Activated CD4-positive, alpha-beta T cell treated with anti-CD3 and anti-CD28 coated beads, Interleukin-2, amount 10 ng/mL, durations not matched to agents 24 days and 14 days (primary cell): ENCODE results near the gene AAR2. TPM values are rescaled to one million over a fixed set of nuclear protein-coding genes. Genes with fewer than 3 reads are reported as not detected.

Experiments
- DNase-seq: peaks from one replicate; pipeline ENCODE4 v3.0.0; 2022
- H3K27ac Mint-ChIP-seq: one replicate; pipeline ENCODE4 v1.8.0; 2022; ENCODE audit warnings: mild to moderate bottlenecking, mixed read lengths
- H3K27me3 Mint-ChIP-seq: one replicate; pipeline ENCODE4 v1.8.0; 2022; ENCODE audit warnings: mixed read lengths
- H3K36me3 Mint-ChIP-seq: one replicate; pipeline ENCODE4 v1.8.0; 2022; ENCODE audit warnings: low read depth, mild to moderate bottlenecking, mixed read lengths
- H3K4me1 Mint-ChIP-seq: one replicate; pipeline ENCODE4 v1.8.0; 2021; ENCODE audit warnings: mixed read lengths
- H3K4me3 Mint-ChIP-seq: one replicate; pipeline ENCODE4 v1.8.0; 2022; ENCODE audit warnings: mild to moderate bottlenecking, moderate library complexity, mixed read lengths
- H3K9me3 Mint-ChIP-seq: one replicate; pipeline ENCODE4 v1.8.0; 2021; ENCODE audit warnings: mixed read lengths
- intact Hi-C: fragments of 100-400 bp; cut with micrococcal nuclease; formaldehyde crosslinking; loops from one replicate; pipeline ENCODE4 v1.15.1; 2023
- total RNA-seq: library from RNA; stranded (reverse); gene quantifications from 2 replicates; pipeline ENCODE4 v1.2.3, GENCODE V29; 2022

Gene AAR2
- total RNA-seq, 1 donor from 2014 or later = 30.7 TPM

GRCh38 chr20:36271639-36272546, 35.6 kb downstream of the AAR2 start:
- intact Hi-C loops = no loop called here
- no peaks in the 10 kb centered on the region for H3K4me1 Mint-ChIP-seq
- no peak overlapping the region for H3K4me3 Mint-ChIP-seq
- H3K27me3 Mint-ChIP-seq = peaks cover 7% of the 10 kb centered on the region
- H3K36me3 Mint-ChIP-seq = no peaks in the 10 kb centered on the region
- no peak for DNase-seq
- no peak overlapping the region for H3K27ac Mint-ChIP-seq
- H3K9me3 Mint-ChIP-seq = no peaks in the 10 kb centered on the region

DNA sequence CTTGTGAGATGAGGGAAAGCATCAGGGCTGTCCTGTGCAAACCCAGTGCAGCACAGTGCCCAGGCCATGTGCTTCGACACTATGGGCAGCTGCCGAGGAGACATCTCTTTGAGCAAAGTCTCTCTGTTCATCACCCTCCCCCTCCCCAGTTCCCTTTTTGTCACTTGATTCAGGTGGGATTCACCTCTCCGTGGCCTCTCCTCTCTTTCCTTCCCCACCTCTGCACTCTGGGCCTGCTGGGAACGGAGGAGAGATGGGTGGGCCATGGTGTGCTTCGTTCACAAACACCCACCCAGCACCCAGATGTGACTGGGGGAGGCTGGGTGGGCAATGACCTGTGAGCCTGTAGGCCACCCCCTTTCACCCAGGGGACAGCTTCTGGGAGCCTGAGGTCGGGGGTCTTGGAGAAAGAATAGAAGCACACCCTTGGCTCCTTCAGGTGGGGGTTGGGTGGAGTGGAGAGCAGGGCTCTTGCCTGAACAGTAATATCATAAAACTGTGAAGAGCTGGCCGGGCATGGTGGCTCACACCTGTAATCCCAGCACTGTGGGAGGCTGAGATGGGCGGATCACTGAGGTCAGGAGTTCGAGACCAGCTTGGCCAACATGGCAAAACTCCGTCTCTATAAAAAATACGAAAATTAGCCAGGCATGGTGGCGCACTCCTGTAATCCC, 36.4 kb downstream of the AAR2 start:
- no peak overlapping the region for H3K4me3 Mint-ChIP-seq
- intact Hi-C loops = loop anchor here (1.0 kb wide), 1 partner anchor 167 kb away; no protein-coding TSS in a partner anchor
- no peak for DNase-seq
- no peak overlapping the region for H3K27ac Mint-ChIP-seq
- H3K9me3 Mint-ChIP-seq = no peaks in the 10 kb centered on the region
- H3K36me3 Mint-ChIP-seq = no peaks in the 10 kb centered on the region
- no peaks in the 10 kb centered on the region for H3K4me1 Mint-ChIP-seq
- peaks cover 7% of the 10 kb centered on the region for H3K27me3 Mint-ChIP-seq

- H3K27ac Mint-ChIP-seq = no peak overlapping the region
- peaks cover 7% of the 10 kb centered on the region for H3K27me3 Mint-ChIP-seq
- intact Hi-C loops = loop anchor here (1.0 kb wide), 1 partner anchor 166 kb away; no protein-coding TSS in a partner anchor
- DNase-seq = no peak
- H3K4me1 Mint-ChIP-seq = no peaks in the 10 kb centered on the region
- no peaks in the 10 kb centered on the region for H3K36me3 Mint-ChIP-seq
- no peaks in the 10 kb centered on the region for H3K9me3 Mint-ChIP-seq
- H3K4me3 Mint-ChIP-seq = no peak overlapping the region
These were observed 37.3 kb downstream of the AAR2 start for GRCh38 chr20:36273414-36274180.

GRCh38 chr20:36274181-36274841, 38.0 kb downstream of the AAR2 start:
- Mint-ChIP-seq H3K4me1 (no peaks in the 10 kb centered on the region), H3K27ac (no peak overlapping the region), H3K9me3 (no peaks in the 10 kb centered on the region), H3K4me3 (no peak overlapping the region), H3K27me3 (peaks cover 7% of the 10 kb centered on the region), H3K36me3 (no peaks in the 10 kb centered on the region)
- DNase-seq = no peak
- intact Hi-C loops = no loop called here

- H3K36me3 Mint-ChIP-seq = no peaks in the 10 kb centered on the region
- H3K4me3 Mint-ChIP-seq = no peak overlapping the region
- H3K9me3 Mint-ChIP-seq = no peaks in the 10 kb centered on the region
- no peaks in the 10 kb centered on the region for H3K4me1 Mint-ChIP-seq
- peaks cover 7% of the 10 kb centered on the region for H3K27me3 Mint-ChIP-seq
- DNase-seq = no peak
- H3K27ac Mint-ChIP-seq = no peak overlapping the region
- intact Hi-C loops = no loop called here
These were observed 38.7 kb downstream of the AAR2 start for GRCh38 chr20:36275011-36275410.

DNA sequence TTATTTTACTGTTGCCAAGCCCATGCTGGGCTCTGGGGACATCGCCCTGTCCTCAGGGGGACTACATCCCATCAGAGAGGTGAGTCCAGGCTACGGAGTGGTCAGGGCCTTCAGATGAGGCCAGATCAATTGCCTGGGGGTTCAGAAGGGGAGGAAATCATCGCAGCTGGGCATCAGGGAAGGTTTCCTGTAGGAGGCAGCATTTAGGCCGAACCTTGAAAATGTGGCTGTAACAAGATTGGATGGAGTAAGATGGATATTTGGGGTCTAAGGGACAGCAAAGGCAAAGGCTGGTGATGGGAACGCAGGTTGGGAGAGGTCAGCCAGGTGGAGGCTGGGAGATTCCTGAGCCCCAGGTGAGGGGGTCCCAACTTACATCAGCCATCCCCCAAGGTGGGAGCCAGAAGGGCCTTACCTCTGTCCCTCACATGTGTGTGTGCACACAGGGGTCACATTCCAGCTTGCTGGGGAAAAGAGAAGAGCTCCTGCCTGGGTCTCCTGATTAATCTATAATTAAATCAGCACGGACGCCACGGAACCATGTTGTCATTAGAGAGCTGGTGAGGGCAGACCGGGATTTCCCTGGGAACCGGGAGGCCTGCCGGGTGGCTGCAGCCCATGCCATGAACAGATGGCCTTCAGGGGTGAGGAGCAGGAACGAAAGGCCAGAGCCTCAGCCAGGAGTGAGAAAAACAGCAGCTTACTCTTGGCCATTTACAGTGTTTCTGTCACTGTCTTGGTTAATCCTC, 39.3 kb downstream of the AAR2 start:
- Mint-ChIP-seq H3K9me3 (no peaks in the 10 kb centered on the region), H3K27ac (no peak overlapping the region), H3K4me1 (no peaks in the 10 kb centered on the region), H3K4me3 (no peak overlapping the region), H3K36me3 (no peaks in the 10 kb centered on the region), H3K27me3 (peaks cover 7% of the 10 kb centered on the region)
- intact Hi-C loops = no loop called here
- DNase-seq = no peak

GRCh38 chr20:36277546-36277945, 41.3 kb downstream of the AAR2 start:
- no peaks in the 10 kb centered on the region for H3K36me3 Mint-ChIP-seq
- no peak overlapping the region for H3K27ac Mint-ChIP-seq
- DNase-seq = no peak
- no peaks in the 10 kb centered on the region for H3K4me1 Mint-ChIP-seq
- H3K27me3 Mint-ChIP-seq = peaks cover 11% of the 10 kb centered on the region
- no peaks in the 10 kb centered on the region for H3K9me3 Mint-ChIP-seq
- intact Hi-C loops = no loop called here
- H3K4me3 Mint-ChIP-seq = no peak overlapping the region

- Mint-ChIP-seq H3K36me3 (no peaks in the 10 kb centered on the region), H3K9me3 (no peaks in the 10 kb centered on the region), H3K27ac (no peak overlapping the region), H3K4me1 (no peaks in the 10 kb centered on the region), H3K27me3 (peaks cover 14% of the 10 kb centered on the region), H3K4me3 (no peak overlapping the region)
- DNase-seq = no peak
- intact Hi-C loops = no loop called here
These were observed 43.1 kb downstream of the AAR2 start for GRCh38 chr20:36279362-36279761.

GRCh38 chr20:36279776-36280175, 43.5 kb downstream of the AAR2 start:
- peaks cover 13% of the 10 kb centered on the region for H3K27me3 Mint-ChIP-seq
- H3K4me1 Mint-ChIP-seq = no peaks in the 10 kb centered on the region
- DNase-seq = no peak
- intact Hi-C loops = no loop called here
- no peak overlapping the region for H3K27ac Mint-ChIP-seq
- H3K9me3 Mint-ChIP-seq = no peaks in the 10 kb centered on the region
- H3K36me3 Mint-ChIP-seq = no peaks in the 10 kb centered on the region
- H3K4me3 Mint-ChIP-seq = no peak overlapping the region

- Mint-ChIP-seq H3K9me3 (no peaks in the 10 kb centered on the region), H3K27me3 (peaks cover 10% of the 10 kb centered on the region), H3K4me3 (no peak overlapping the region), H3K36me3 (no peaks in the 10 kb centered on the region), H3K27ac (no peak overlapping the region), H3K4me1 (no peaks in the 10 kb centered on the region)
- no peak for DNase-seq
- intact Hi-C loops = no loop called here
These were observed 45.6 kb downstream of the AAR2 start for GRCh38 chr20:36281785-36282380.

DNA sequence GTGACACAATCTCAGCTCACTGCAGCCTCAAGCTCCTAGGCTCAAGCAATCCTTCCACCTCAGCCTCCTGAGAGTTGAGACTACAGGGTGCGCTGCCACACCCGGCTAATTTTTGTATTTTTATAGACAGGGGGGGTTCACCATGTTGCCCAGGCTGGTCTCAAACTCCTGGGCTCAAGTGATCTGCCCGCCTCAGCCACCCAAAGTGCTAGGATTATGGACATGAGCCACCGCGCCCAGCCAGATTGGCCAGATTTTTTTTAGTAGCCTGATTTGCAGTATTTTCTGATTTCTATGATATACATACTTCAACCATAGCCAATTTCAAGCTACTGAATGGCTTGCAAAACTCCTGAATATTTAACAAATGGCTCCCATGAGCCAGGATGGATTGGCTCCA, 48.5 kb downstream of the AAR2 start:
- no peaks in the 10 kb centered on the region for H3K36me3 Mint-ChIP-seq
- DNase-seq = no peak
- no peak overlapping the region for H3K27ac Mint-ChIP-seq
- no peaks in the 10 kb centered on the region for H3K9me3 Mint-ChIP-seq
- intact Hi-C loops = no loop called here
- no peak overlapping the region for H3K4me3 Mint-ChIP-seq
- no peaks in the 10 kb centered on the region for H3K4me1 Mint-ChIP-seq
- H3K27me3 Mint-ChIP-seq = peaks cover 23% of the 10 kb centered on the region

DNA sequence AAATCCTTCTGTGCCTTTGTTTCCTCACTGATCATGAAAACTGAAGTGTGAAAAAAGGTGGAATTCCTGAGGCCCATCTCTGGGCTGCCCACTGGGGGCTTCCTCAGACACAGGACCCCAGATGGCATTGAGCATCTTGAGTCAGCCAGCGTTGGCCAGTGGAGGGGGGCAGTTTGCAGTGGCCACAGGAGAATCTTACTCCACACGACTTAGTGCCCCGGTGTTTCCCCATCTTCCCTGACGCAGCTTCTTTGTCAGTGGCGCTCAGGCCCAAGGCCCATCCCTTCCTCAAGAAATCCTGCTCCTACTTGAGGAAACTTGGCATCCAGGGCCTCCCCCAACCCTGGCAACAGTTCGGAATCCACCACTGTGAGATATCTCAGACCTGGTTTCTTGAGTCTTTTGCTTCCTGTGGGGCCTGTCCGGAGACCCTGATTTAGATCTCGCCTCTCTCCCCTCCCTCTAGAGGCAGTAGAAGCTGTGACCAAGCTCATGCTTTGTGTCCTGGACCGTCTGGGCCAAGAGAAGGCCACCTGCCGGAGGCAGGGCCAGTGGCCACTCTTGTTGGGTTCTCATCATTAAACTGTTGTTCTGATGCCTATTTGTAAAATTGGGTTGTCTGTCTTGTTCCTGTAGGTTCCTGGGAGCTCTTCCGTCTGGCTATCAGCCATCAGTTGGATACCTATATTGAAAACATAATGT, 49.6 kb downstream of the AAR2 start:
- Mint-ChIP-seq H3K27ac (no peak overlapping the region), H3K4me3 (no peak overlapping the region), H3K4me1 (no peaks in the 10 kb centered on the region), H3K36me3 (no peaks in the 10 kb centered on the region), H3K27me3 (peaks cover 28% of the 10 kb centered on the region), H3K9me3 (no peaks in the 10 kb centered on the region)
- intact Hi-C loops = no loop called here
- no peak for DNase-seq
